HG03354 (cell line): Measurements from ENCODE around the gene PIGW.
"Not testable (repeated sequence)": the region's sequence is repeated elsewhere in the genome, so short reads cannot be mapped to it uniquely, and the experiment has no call there.

Experiments used
- ATAC-seq: cut with Tn5 transposase; IDR thresholded peaks from one replicate; pipeline ENCODE4 v1.9.1; 2021; ENCODE audit warnings: mild to moderate bottlenecking; ENCODE audit not compliant: unreplicated experiment, poor library complexity, severe bottlenecking

Gene PIGW

DNA sequence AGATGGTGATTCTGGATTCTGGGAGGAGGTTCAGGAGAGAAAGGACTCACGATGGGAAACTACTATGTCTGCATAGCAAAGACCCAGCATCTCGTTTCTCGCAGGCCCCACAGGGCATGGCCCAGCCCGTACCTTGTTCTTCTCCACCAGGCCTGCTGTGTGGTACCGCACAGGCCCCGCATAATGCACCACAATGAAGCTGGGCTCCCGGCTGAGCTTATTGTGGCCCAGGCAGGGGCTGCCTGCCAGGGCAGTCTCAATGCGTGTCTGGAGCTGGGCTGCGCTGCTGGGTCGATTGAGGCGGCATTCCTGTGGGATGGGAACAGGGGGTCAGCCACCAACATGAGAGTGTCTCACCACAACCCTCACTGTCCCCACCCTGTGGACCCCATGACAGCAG lies 28.0 kb upstream of the PIGW start:
- no peak for ATAC-seq

- ATAC-seq, result no peak
Measured at GRCh38 chr17:36507266-36507665, 27.5 kb upstream of the PIGW start.

GRCh38 chr17:36508439-36508838 lies 26.3 kb upstream of the PIGW start:
- not testable (repeated sequence) for ATAC-seq

GRCh38 chr17:36509272-36509985 lies 25.4 kb upstream of the PIGW start:
- no peak for ATAC-seq

GRCh38 chr17:36510636-36511035 lies 24.2 kb upstream of the PIGW start:
- no peak for ATAC-seq

DNA sequence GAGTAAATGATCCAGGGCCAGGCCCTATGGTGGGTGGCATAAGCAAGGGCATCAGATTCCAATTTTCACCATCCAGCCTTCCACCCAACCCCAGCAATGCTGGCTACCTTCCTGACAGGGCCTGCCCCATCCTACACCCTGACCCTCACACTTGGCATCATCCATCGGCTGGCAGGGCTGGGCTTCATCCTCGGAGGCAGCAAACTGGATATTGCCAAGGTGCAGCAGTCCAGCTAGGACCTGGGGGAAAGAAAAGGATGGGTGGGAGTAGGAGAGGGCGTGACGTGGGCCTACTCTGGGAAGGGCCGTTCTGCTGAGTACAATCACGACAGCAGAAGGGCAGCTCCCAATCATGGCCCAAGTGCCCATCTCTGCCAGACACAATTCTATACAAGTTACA lies 23.6 kb upstream of the PIGW start:
- ATAC-seq, result no peak

GRCh38 chr17:36512641-36513040 lies 22.1 kb upstream of the PIGW start:
- no peak for ATAC-seq

DNA sequence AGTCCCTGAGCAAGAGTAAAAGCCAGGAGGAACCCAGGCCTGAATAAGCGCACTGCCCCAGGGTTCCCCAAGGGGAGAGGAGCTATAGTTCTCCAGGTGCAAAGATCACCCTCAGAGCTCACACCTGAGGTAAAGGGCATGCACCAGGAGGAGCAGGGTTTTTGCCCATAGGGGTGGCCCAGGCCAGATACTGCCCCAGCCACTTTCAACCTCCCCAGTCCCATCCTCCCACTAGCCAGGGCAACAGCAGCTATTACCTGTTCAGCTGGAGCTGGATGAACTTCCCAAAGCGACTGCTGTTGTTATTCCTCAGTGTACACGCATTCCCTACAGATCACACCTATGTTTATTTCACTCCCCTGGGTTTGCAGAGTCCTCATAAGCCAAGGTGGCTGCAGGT lies 19.9 kb upstream of the PIGW start:
- ATAC-seq, result no peak

- no peak for ATAC-seq
Measured at GRCh38 chr17:36515837-36516236, 18.9 kb upstream of the PIGW start.

- no peak for ATAC-seq
Measured at GRCh38 chr17:36523113-36523512, 11.7 kb upstream of the PIGW start.

DNA sequence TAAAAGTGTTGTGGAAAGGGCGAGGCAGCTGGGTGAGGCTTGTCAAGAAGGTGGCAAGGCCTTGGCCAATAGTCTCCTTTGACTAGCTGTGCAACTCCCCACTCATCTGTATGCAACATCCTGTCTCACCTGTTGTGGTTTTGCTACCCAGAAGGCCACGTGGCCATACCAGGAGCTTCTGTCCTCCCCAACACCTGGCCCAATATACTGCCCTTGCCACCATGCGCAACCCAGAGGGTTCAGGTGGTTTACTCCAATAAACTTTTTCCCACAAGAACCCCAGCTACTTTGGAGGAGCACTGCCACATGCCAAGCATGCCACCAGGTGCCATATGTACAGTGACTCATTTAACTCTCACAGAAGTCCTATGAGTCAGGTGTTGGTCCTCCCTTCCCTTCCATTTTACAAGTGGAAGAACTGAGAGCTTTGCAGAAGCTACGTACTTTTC lies 10.3 kb upstream of the PIGW start:
- no peak for ATAC-seq

DNA sequence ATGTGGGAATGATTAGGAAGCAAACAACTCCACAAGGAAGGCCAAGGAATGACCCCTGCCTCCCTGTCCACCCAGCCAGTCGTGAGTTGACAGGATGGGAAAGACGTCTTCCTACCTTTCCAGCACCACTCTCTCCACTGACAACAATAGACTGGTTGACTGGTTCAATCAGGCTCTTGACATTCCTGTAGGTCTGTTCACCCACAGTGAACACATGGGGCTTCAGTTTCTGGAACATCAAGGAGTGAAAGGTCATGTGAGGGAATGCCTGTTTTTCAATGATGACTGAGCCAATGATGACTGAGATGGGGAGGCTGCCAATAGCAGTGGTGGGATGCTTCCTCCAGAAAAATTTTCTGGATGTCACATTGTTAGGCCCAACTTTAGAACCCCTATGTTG lies 9.7 kb upstream of the PIGW start:
- ATAC-seq, result no peak

GRCh38 chr17:36525888-36526287 lies 8.9 kb upstream of the PIGW start:
- ATAC-seq, result no peak

DNA sequence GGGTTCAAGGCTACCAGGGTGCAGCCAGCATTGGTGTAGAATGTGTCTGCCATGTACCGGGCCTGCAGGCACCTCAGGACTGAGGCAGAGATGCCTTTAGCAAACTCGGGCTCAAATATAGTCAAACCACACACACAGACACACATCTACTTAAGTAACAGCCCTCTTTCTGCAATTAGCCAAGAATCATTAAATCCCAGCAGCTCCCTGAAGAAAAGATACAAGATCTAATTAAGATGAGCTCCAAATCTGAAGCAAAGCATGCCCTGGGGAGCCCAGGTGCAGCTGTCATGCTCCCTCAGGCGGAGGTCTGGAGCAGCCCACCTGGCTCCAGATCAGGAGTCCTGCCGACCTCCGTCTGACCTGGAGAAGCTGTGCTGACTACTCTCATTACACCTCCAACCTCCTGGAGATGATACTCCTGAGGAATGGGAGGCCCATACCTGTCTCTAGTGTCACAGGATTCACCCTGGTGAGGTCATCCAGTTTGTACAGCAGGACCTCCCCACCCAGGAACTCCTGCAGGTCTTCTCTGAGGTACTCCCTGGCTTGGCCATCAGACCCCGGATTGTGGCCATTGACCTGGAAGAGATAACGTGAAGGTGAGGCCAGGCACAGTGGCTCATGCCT lies 7.1 kb upstream of the PIGW start:
- ATAC-seq, result no peak

DNA sequence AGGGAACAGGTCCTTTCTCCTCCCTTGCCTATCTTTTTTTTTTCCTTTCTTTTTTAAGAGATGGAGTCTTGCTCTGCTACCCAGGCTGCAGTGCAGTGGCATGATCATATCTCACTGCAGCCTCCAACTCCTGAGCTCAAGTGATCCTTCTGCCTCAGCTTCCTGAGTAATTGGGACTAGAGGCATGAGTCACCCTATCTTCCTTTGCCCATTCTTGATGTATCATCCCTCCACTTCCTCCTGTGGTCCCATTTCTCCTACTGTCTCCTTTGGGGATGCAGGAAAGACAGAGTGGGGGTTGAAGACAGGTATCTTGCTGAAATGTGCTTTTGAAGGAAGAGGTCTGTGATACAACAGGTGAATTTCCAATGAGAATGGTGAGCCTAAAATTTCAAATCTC lies 5.7 kb upstream of the PIGW start:
- no peak for ATAC-seq

GRCh38 chr17:36532435-36532975 lies 2.3 kb upstream of the PIGW start:
- no peak for ATAC-seq

DNA sequence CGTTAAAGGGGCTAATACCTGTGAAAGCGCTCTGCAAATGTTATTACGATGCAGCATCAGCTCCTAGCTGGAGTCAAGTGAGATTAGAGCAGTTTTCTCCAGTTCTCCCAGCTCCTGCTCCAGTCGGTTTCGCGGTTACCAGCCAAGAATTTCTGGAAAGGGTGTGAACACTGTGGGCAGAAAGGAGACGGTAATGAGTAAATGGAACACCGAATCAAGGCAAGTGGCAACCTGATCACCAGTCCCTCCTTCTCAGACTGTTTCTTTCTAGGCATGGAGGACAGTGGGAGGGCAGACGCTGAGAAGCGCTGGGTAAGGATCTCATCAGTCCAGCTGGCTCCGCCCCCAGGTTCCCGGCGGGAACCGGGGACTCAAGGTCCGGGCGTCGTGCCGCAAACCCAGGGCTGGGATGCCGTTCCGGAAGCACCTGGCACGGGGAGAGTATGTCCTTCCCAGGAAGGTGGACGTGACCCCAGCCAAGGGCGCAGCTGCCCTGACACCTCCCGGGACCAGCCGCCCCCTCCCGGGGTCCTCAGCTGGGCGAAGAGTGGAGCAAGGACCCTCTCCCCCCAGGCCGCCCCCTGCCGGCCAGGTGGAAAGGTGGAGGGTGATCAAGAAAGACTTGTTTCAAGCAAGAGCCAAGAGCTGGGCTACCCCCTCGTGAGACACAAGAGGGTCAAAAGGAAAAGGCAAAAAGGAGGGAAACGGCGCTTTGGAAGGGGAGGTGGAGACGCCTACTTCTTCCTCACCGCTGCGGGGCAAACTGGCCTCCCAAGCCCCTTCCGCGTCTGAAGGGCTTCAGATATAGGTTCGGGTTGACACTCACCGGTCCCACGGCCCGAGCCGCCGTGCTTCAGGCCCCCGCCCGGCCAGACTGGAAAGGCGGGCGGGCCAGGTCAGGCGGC lies 600 bp upstream of the PIGW start:
- peak; percentile 38 for ATAC-seq

DNA sequence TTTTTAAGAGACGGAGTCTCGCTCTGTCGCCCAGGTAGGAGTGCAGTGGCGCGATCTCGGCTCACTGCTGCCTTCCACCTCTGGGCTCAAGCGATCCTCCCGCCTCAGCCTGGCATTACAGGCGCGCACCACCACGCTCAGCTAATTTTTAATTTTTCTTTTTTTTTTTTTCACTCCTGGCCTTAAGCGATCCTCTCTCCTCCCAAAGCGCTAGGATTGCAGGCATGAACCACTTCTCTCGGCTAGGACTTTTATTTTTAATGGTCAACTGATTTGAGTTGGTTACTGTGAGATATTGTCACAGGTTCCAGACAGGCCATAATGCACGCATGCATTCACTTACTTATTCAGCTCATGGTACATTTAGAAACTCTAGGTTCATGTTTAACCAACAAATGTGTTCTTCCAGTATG lies 888 bp downstream of the PIGW start:
- peak; percentile 28 for ATAC-seq

DNA sequence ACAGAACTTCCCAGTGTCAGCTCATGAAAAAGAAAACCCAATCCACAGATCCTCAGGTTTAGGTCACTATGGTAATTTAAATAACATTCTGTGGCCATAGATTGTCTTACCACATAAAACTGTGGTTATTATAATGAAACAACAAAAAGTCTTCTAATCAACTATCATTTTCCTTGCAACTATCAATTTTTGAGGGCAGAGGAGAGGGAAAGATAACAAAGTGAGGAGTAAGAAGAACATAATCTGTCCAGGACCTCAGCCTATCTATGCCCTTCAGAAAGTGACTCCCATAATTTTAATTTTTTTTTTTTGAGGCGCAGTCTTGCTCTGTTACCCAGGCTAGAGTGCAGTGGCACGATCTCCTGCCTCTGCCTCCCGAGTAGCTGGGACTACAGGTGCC lies 5.9 kb downstream of the PIGW start:
- ATAC-seq, result no peak

- no peak for ATAC-seq
Measured at GRCh38 chr17:36542755-36543154, 8.0 kb downstream of the PIGW start.

- ATAC-seq, result peak; percentile 4
Measured at GRCh38 chr17:36544044-36544306, 9.2 kb downstream of the PIGW start.
